D341Med (cell line): ENCODE data around the gene AK5.
"Not testable (repeated sequence)": the region's sequence is repeated elsewhere in the genome, so short reads cannot be mapped to it uniquely, and the experiment has no call there.

Experiments used
- DNase-seq: peaks from one replicate; pipeline ENCODE4 v3.0.0; 2012; ENCODE audit warnings: low spot score

Gene AK5

GRCh38 chr1:77506771-77507170 lies 225.0 kb downstream of the AK5 start:
- no peak for DNase-seq

- DNase-seq = no peak
These were observed 227.3 kb downstream of the AK5 start for GRCh38 chr1:77509051-77509492.

GRCh38 chr1:77509898-77510297 lies 228.1 kb downstream of the AK5 start:
- DNase-seq = no peak

GRCh38 chr1:77511440-77511840 lies 229.6 kb downstream of the AK5 start:
- no peak for DNase-seq

GRCh38 chr1:77512650-77513049 lies 230.8 kb downstream of the AK5 start:
- not testable (repeated sequence) for DNase-seq

- no peak for DNase-seq
These were observed 232.3 kb downstream of the AK5 start for GRCh38 chr1:77513839-77514763.

GRCh38 chr1:77514921-77515776 lies 233.3 kb downstream of the AK5 start:
- DNase-seq = no peak

GRCh38 chr1:77516106-77516505 lies 234.3 kb downstream of the AK5 start:
- DNase-seq = no peak

GRCh38 chr1:77524038-77524437 lies 242.2 kb downstream of the AK5 start:
- DNase-seq = no peak

- DNase-seq = not testable (repeated sequence)
These were observed 249.3 kb downstream of the AK5 start for GRCh38 chr1:77531149-77531548.

- DNase-seq = not testable (repeated sequence)
These were observed 249.9 kb downstream of the AK5 start for GRCh38 chr1:77531596-77532280.

GRCh38 chr1:77532641-77533040 lies 250.8 kb downstream of the AK5 start:
- DNase-seq = no peak

GRCh38 chr1:77533660-77534305 lies 252.0 kb downstream of the AK5 start:
- peak; percentile 75 for DNase-seq

GRCh38 chr1:77534456-77534855 lies 252.6 kb downstream of the AK5 start:
- DNase-seq = no peak

- DNase-seq = no peak
These were observed 255.0 kb downstream of the AK5 start for GRCh38 chr1:77536813-77537212.

- no peak for DNase-seq
These were observed 257.2 kb downstream of the AK5 start for GRCh38 chr1:77538956-77539518.

GRCh38 chr1:77539519-77540142 lies 257.8 kb downstream of the AK5 start:
- peak; percentile 42 for DNase-seq

- DNase-seq = no peak
These were observed 258.8 kb downstream of the AK5 start for GRCh38 chr1:77540501-77541161.

GRCh38 chr1:77541162-77541545 lies 259.3 kb downstream of the AK5 start:
- DNase-seq = no peak

- DNase-seq = no peak
These were observed 261.1 kb downstream of the AK5 start for GRCh38 chr1:77542813-77543420.
